HG03060 (cell line): Measurements from ENCODE around the gene CCDC27.

Experiments
- ATAC-seq: cut with Tn5 transposase; IDR thresholded peaks from one replicate; pipeline ENCODE4 v1.9.1; 2021; ENCODE audit warnings: low read depth, moderate number of reproducible peaks; ENCODE audit not compliant: unreplicated experiment

The CCDC27 gene

DNA sequence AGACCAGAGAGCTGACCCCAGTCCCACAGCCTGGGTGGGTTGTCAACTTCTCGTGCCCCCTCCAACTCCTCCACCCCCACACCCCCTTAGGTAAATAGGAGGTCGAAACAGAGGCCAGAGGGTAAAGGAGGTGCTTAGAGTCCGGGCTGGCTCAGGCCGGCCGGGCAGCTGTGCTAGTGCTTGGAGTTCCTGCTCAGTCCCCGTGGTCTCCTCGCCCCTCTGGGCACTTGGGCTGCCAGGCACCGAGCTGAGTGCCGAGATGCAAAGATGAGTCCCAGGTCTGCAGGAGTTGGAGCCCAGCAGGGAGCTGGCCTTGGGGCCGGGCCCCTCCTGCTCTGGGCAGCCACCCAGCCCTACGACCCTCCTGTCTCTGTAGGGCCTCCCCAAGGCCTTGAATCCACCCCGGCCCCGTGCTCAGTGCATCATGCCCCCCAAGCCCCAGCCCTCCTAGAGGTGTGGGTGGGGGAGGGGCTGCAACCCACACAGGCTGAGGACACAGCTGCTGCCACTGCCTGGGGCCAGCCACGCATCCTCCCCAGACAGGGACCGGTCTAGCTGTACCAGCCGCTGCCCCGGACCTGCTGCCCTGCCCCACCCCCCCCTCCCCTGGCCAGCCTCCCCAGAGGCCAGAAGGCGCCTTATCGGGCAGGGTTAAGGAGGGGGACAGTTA, 22.2 kb downstream of the CCDC27 start:
- ATAC-seq: no peak

DNA sequence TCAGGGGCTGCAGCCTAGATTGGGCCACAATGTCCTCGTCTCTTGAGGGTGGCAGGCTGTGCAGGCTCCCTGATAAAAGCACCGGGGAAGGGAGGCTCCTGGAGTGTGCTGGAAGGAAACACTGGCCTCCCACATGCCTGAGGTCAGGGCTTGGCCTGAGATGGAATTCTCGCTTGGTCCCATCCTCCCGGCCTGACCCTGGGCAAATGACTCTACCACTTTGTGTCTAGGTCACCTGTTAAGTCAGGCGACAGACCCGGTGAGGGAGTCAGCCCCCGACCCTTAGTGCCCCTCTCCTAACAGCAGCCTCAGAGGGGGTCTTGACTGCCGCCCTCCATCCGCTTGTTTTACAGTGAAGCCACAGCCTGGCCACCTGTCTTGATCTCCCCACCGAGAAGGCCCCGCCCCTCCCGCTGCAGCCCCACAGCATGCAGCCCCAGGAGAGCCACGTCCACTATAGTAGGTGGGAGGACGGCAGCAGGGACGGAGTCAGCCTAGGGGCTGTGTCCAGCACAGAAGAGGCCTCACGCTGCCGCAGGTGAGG, 22.8 kb downstream of the CCDC27 start:
- ATAC-seq: no peak

DNA sequence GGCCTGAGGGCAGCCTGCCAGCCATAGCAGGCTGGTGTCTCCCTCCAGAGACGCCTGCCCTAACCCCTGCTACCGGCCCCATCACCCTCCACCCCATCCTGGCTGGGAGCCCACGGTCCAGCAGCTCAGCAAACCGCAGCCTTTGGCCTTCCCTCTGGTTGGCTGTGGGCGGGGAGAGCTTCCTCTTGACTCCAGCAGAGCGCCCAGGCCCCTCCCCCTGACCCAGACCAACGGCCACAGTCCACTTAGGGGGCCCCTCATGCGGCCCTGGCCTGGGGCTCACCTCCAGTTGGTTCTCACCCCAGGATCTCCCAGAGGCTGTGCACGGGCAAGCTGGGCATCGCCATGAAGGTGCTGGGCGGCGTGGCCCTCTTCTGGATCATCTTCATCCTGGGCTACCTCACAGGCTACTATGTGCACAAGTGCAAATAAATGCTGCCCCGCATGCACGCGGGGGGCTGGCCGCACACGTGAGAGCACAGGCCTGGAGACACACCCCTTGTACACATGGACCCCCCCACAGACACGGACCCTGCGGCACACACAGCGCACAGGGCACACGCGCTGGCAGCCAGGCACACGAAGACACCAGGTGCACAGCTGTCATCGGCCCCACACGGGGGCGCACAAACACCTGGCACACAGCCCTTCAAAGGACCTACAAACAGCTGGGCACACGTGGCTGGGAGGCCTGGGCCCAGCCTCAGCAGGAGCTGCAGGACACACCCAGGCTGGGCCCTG, 23.4 kb downstream of the CCDC27 start:
- no peak for ATAC-seq

DNA sequence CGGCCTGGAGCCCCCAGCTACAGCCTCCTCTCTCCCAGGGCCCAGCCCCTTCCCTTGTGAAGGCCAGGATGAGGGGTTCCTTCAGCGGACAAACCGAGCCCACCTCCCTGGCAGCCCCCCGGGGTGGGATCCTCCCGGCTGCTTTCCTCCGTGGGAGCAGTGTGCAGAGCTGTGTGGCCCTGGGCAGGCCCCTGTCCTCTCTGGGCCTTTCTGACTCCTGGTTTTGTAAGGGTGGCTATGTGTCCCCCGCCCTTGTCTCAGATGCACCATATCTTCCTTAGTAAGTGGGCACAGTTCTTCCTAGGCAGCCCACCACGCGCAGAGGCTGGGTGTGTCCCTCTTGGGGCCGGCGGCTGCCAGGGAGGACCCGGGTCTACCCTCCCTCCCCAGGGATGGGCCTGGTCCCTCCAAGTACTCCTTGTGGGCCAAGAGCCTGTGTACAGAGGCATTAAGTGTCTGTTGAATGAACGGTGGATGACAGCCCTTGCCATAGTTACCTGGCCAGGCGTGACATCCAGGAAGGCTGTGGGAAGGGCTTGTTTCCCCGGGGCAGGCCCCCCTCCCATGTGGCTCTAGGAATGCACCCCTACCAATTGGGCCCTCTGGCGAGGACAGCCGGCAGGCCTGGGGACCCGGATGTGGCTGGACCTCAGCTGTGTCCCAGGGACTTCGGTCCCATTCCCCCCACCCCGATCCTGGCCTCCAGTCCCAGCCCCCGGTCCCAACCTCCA, 24.1 kb downstream of the CCDC27 start:
- ATAC-seq: no peak

DNA sequence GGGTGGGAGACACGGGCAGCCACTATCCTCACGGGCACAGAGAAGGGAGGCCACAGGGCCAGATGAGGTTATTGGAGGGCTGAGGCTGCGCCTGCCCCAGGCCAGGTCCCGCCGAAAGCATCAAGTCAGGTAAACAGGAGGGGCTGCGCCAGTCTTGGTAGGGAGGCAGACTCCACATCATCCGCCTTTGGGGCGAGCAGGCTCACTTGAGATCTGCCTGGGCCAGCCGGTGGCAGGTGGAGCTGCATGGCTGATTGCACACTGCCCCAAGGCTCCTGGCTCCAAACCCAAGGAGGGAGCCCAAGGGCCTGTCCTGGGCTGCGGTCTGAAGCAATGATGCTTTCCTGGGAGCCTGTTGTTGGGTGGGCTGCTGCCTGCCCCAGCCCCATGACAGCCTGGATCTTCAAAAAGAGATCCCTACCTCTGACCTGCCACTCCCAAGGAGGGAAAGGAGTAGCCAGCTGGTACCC, 24.9 kb downstream of the CCDC27 start:
- ATAC-seq: no peak

DNA sequence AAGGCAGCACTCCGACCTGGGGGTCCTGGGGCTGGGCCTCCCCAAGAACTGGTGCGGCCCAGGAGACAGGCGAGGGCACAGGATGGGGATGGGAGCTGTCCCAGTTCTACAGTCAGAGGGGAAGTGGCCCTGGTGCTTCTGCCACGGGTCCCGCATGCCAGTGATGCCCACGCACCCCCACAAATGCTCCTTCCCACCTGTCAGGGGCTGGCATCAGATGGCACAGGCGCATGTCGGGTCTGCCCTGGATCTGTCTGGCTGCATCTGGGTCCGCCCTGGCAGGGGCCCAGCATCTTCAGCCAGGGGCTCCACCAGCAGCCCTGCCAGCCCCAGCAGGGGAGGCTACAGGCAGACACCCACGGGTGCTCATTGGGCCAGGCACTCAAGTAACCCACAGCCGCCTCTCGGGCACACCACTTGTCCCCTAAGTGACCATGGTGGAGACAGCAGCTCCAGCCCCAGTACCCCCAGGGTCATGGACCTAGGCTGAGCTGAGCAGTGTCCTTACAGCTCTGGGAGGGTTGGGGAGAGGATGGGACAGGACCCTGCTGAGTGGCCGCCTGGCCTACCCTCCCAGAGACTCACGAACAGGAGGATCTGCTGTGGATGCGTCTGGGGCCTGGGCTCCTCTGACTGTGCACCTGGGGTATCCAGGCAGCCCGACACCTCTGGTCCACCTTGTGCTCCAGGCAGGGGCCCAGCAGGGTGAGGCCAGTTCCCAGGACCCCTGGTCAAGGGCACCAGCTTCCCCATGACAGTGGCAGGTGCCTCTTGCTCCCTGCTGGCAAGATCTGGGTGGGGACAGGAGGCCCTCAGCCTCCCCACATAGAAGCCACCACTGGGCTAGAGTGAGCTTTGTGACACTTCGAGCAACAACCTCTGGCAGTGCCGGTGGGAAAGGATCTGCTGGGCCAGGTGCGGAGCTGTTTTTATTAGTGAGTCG, 25.7 kb downstream of the CCDC27 start:
- ATAC-seq: no peak

DNA sequence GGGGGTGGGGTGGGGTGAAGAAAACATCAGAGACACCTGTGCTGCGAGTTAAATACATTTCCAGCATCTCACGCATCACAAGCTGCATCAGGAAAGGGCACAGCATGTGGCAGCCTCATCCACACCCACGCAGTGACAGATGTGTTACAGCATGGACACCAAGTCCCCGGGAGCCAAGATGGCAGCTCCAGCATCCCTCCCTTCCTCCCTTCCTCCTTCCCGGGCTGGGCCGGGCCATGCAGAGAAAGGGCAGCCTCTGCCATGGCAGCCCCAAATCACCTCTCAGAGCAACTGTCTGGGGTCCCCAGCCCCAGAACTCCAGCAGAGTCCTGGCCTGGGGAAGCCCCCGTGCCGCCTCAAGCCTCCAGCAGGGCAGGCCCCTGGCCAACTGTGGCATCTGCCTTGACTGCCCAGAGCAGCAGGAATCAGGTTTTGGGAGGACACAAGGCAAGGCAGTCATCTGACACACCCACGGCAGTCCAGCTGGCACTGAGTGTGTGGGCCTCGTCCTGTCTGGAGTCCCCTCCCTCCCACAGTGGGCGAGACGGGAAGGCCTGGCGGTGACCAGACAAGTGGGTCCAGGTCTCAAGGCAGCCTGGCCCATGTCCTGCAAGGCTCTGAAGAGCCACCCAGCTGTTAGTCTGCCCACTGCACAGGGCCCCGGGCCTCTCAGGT, 26.5 kb downstream of the CCDC27 start:
- ATAC-seq: no peak

DNA sequence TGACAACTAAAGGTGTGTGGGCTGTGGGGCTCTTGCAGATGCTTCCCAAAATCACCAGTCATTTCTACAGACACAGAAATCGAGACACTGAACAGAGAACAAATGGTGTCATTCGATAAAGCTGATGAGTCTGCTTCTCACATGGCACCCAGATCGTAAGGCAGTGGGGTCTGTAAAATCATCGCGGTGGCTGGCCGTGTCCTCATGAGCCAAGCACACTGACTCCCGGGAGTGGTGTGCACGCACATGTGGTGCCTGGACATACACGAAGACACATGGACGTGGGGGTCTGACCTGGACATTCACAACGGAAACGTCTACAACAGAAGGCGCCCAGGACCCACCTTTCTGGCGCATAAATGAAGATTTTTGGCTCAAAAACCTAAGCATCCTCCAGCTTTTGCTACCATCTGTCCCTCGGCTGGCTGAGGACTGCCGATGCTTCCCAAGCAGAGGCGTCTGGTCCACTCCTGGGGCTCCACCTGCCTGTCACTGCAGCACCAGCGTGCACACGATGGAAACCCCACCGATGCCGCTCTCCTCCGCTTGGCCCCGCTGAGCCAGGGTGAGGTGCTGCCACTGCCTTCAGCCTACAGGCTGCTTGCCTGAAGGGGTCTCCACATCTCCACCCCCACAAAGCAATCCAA, 27.1 kb downstream of the CCDC27 start:
- no peak for ATAC-seq

DNA sequence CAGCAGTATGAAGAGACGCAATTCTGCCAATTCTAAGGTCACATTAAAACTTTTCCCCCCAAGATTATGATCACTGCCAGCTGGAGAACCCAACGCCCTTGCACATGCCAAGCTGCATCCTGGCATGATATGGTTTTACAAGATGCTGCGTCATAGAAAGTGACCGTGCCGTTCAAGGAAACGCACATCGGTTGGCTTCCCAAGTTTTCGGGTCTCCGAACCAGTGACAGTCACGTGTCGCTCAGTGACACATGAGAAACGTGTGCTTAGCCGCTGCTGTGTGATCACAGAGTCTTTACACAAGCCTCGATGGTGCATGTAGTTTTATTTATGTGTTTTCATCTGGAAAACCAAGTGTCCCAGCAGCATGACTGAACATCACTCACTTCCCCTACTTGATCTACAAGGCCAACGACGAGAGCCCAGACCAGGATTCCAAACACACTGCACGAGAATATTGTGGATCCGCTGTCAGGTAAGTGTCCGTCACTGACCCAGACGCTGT, 27.7 kb downstream of the CCDC27 start:
- no peak for ATAC-seq

DNA sequence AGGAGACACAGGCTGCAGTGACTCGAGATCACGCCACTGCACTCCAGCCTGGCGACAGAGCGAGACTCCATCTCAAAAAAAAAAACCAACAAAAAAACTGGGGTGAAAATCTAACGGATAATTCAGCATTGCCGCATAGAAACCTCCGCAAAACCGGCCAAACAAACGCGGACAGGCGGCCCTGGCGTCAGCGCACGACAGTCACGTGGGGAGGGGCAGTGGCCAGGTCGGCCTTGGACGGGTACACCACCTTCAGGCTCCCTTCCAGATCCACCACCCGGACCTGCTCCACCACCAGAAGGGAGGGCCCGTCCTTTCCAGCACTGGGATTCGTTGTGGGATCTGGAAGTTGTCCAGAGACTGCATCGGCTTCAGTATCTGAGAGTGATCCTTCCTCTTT, 28.7 kb downstream of the CCDC27 start:
- ATAC-seq: no peak

DNA sequence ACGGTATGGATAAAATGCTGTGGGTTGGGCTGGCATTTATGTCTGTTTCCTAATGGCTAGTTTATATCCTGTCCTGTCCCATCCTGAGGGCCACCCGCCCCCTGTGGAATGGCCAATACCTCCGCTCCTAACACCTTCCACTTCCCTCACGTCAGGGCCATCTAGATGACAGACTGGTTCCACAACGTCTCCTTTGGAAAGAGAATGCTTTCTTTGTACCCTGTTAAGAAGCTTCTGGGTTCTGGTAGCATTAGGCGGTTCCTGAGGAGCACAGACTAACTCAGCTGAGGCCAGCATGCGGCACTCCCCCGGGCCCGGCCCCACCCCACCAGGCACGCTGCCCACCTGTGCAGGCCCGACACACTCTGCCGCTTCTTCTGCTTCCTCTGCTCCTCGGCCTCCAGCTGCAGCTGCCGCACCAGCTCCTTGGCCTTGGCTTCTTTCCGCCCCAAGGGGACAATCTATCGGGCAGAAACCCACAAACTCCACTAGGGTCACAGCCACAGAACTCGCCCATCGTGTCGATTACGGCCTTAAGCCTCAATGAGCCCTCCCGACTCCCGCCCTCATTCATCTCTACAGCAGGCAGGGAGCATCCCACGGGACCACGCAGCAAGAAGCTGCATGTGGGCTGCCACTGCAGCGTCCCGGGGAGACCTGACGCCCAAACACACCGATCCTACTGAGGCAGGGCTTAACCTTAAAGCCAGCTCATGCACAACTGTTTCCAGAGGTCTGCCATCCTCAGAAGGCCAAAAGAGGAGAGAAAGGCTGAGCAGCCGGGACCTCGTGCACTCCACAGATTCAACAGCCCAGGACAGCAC, 31.6 kb downstream of the CCDC27 start:
- ATAC-seq: no peak

DNA sequence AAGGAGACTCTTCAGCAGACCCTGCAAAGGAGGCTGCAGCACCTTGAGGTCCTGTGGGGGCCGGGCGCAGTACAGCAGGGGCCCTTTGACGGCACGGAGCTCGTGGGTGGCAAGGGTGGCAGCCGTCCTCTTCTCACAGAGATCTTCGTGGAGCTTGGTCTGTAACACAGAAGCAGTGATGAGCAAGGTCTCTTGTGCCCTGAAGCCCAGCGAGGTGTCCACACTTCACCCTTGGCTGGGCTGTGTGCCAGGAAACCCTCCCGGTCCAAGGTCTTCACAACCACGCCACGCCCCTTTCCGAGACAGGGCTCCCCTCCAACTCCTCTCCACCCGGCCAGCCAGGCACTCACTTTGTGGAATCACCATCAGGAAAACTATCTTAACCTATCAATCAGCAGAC, 32.8 kb downstream of the CCDC27 start:
- ATAC-seq: no peak

DNA sequence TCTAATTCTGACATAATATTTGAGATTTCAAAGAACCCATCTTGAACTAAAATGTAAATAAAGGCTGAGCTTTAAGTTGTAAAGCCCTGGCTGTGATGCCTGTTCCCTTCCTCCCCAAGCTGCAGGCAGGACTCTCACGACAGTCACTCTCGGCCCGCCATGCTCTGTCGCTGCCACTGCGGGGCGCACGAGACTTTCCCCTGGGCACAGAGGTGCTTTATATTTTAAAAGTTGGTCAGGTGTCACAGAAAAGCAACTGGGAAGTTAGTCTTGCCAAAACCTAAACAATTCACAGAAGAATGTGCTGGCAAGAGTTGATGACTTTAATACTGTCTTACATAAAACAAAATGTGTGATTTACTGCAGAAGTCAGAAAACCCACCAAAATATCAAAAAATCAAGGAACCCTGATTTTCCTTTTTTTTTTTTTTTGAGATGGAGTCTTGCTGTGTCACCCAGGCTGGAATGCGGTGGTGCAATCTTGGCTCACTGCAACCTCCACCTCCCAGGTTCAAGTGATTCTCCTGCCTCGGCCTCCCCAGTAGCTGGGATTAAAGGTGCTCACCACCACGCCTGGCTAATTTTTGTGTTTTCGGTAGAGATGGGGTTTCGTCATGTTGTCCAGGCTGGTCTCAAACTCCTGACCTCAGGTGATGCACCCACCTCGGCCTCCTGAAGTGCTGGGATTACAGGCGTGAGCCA, 33.4 kb downstream of the CCDC27 start:
- ATAC-seq: no peak

DNA sequence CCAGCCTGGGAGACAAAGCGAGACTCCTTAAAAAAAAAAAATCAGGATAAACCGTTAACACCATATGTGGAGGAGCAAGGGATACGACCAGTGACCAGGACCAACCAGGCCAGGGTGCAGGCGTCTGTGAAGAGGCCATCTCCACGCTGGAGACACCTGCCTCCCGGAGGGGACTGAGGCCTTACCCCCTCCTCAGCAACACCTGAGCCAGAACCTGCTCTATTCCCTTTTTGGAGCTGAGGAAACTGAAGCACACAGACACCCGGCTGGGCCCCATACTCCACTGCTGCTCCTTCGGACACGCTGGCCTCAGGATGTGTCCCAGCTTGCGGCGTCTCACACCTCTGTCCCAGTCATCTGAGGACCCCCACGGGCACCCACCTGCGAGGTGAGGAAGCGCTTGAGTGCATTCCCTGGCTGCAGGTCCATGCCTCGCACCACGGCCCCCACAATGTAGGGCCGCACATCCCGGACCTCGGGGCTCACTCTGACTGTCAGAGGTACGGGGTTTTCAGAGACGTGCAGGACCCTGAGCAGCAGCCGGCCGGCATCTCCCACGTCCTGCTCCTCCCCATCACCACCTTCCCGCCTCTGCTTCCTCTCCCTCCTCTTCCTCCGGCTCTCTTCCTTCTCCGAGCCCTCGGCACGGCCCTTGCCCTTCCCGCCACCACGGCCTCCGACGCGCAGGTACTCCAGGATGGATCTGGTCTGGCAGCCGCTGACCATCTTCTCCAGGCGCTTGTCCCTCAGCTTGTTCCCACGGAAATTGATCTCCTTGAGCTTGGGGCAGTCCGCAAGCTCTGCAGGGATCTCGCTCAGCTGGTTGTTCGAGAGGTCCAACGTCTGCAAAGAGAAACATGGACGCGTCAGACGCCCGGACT, 34.5 kb downstream of the CCDC27 start:
- no peak for ATAC-seq

DNA sequence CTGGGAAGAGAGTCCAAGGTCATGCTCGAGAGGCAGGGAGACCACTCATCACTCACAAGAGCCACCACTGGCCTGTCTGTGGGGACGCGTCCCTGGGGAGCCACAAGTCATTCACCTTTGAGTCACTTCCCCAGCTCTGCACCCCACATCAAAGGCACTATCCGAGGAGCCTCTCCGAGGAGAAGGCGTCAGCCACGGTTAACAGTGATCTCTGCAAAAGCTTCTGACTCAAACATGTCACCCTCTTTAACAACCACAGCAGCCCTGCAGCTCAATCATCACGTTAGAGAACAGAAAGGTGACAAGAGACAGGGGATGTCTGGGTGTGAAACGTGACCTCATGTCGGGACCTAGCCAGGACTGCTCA, 35.1 kb downstream of the CCDC27 start:
- peak; percentile 56 for ATAC-seq

DNA sequence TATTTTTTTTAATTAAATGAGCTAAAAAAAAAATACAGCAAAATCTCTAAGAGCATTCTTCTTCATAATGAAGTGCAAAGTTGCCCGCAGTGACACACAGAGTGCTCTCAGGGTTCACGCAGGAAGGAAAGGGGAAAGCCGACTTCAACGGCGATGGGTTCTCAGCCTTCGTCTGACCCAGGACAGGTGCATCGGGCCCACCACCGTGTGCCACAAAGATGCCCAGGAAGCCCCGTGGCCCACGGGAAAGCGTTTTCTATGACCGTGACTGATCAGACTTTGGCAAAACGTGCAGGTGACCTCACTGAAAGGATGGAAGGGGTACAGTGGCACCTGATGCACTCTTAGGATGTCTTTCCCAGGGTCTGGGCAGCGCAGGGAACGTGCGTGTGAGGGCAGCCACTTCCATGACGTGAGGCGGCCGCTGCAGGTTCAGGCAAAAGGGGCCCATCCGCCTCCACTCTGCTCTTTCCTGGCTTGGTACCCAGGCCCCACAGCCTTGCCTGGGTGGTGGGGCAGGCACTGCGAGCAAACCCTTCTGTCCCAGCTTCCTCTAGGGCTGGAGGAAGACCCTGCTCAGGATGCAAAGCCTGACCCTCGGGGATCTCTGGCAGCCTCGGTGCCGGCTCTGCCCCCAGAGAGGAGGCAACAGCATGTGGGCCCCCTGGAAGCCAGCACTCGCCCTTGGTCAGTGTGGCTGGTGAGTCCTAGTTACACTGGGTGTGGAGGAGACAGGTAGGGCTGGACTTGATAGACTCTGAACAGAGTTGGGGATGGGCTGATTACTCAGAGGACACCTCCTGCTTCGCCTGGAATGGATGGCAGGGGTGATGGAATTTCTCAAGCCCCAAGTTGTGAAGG, 35.7 kb downstream of the CCDC27 start:
- ATAC-seq: no peak
